GM23338 (cell line): ENCODE results near the gene MARK2. TPM values are rescaled to one million over a fixed set of nuclear protein-coding genes. Genes with fewer than 3 reads are reported as not detected.

Source experiments
- ATAC-seq: fragments of 200-7000 bp; cut with Tn5 transposase; 3 replicates; pipeline ENCODE4 v1.9.1; 2020
- DNase-seq: peaks from one replicate; pipeline ENCODE4 v3.0.0-alpha.2; 2015; ENCODE audit warnings: low spot score
- H2AFZ ChIP-seq: fragments of 200-600 bp; sonication (generic); 2 replicates; pipeline ENCODE4 v1.8.0; 2016; ENCODE audit warnings: antibody characterized with exemption, mild to moderate bottlenecking, moderate library complexity
- H3F3A ChIP-seq: fragments of 200-600 bp; sonication (generic); replicated peaks from 2 replicates; pipeline ENCODE4 v1.8.0; 2017; ENCODE audit warnings: antibody characterized with exemption, mixed run types, low read depth
- H3K27ac ChIP-seq: fragments of 200-600 bp; sonication (generic); 2 replicates; pipeline ENCODE4 v1.6.1; 2016; ENCODE audit warnings: low read depth
- H3K27me3 ChIP-seq: fragments of 200-600 bp; sonication (generic); 2 replicates; pipeline ENCODE4 v1.8.0; 2016; ENCODE audit warnings: mild to moderate bottlenecking, mixed run types, moderate library complexity; ENCODE audit not compliant: insufficient read depth
- H3K36me3 ChIP-seq: fragments of 200-600 bp; sonication (generic); 2 replicates; pipeline ENCODE4 v1.8.0; 2016; ENCODE audit warnings: mild to moderate bottlenecking; ENCODE audit not compliant: insufficient read depth
- H3K4me1 ChIP-seq: fragments of 200-600 bp; sonication (generic); 2 replicates; pipeline ENCODE4 v1.8.0; 2016; ENCODE audit warnings: mild to moderate bottlenecking, moderate library complexity; ENCODE audit not compliant: insufficient read depth
- H3K4me2 ChIP-seq: fragments of 200-600 bp; sonication (generic); 2 replicates; pipeline ENCODE4 v1.7.1; 2017; ENCODE audit warnings: mixed run types
- H3K4me3 ChIP-seq: fragments of 200-600 bp; sonication (generic); 2 replicates; pipeline ENCODE4 v1.6.1; 2016; ENCODE audit warnings: mixed run types
- H3K79me2 ChIP-seq: fragments of 200-600 bp; sonication (generic); replicated peaks from 2 replicates; pipeline ENCODE4 v1.8.0; 2017; ENCODE audit warnings: mild to moderate bottlenecking; ENCODE audit not compliant: insufficient read depth
- H3K9me2 ChIP-seq: fragments of 200-600 bp; sonication (generic); 2 replicates; pipeline ENCODE4 v1.8.0; 2017; ENCODE audit not compliant: insufficient read depth
- H4K20me1 ChIP-seq: fragments of 200-600 bp; sonication (generic); replicated peaks from 2 replicates; pipeline ENCODE4 v1.8.0; 2017; ENCODE audit warnings: mild to moderate bottlenecking; ENCODE audit not compliant: insufficient read depth
- H3K27ac Mint-ChIP-seq: 2 replicates; pipeline ENCODE4 v1.8.0; 2020; ENCODE audit warnings: inconsistent platforms, mild to moderate bottlenecking, moderate library complexity, mixed read lengths
- H3K27me3 Mint-ChIP-seq: 3 replicates; pipeline ENCODE4 v1.8.0; 2022; ENCODE audit warnings: low read depth, mild to moderate bottlenecking, moderate library complexity, mixed read lengths, inconsistent platforms; ENCODE audit not compliant: insufficient read depth, poor library complexity
- H3K36me3 Mint-ChIP-seq: 3 replicates; pipeline ENCODE4 v1.8.0; 2021; ENCODE audit warnings: low read depth, mild to moderate bottlenecking, inconsistent platforms, moderate library complexity, mixed read lengths
- H3K4me1 Mint-ChIP-seq: 3 replicates; pipeline ENCODE4 v1.8.0; 2020; ENCODE audit warnings: mild to moderate bottlenecking, inconsistent platforms, mixed read lengths
- H3K4me3 Mint-ChIP-seq: 3 replicates; pipeline ENCODE4 v1.8.0; 2021; ENCODE audit warnings: moderate library complexity, mild to moderate bottlenecking, inconsistent platforms, mixed read lengths
- H3K9me3 Mint-ChIP-seq: 3 replicates; pipeline ENCODE4 v1.8.0; 2020; ENCODE audit warnings: moderate library complexity, mild to moderate bottlenecking, inconsistent platforms, mixed read lengths
- CREB1 ChIP-seq: fragments of 250-450 bp; sonication (Bioruptor Pico); IDR thresholded peaks from 2 replicates; pipeline ENCODE4 v1.5.0; 2020; ENCODE audit warnings: low read depth, mild to moderate bottlenecking, moderate library complexity
- CTCF ChIP-seq, 2 experiments: fragments of 200-600 bp in 1 of 2; sonication (generic) in 1 of 2; conservative IDR thresholded peaks; 2 replicates each; pipeline versions ENCODE4 v1.5.1 to v1.6.1; 2016 to 2017; ENCODE audit warnings: antibody characterized with exemption in 2 of 2, low read depth in 2 of 2, mild to moderate bottlenecking in 2 of 2, moderate library complexity in 1 of 2
- ETS1 ChIP-seq: IDR thresholded peaks from 2 replicates; pipeline ENCODE4 v1.6.1; 2016; ENCODE audit warnings: antibody characterized with exemption
- EZH2 ChIP-seq: fragments of 200-600 bp; sonication (generic); IDR thresholded peaks from one replicate; pipeline ENCODE4 v1.8.0; 2017; ENCODE audit warnings: antibody characterized with exemption, mild to moderate bottlenecking, low read depth; ENCODE audit not compliant: unreplicated experiment
- EZH2phosphoT487 ChIP-seq: fragments of 200-600 bp; sonication (generic); IDR thresholded peaks from one replicate; pipeline ENCODE4 v1.8.1; 2018; ENCODE audit warnings: antibody characterized with exemption; ENCODE audit not compliant: unreplicated experiment
- JUNB ChIP-seq: IDR thresholded peaks from one replicate; pipeline ENCODE4 v1.6.1; 2016; ENCODE audit warnings: antibody characterized with exemption; ENCODE audit not compliant: unreplicated experiment
- NANOG ChIP-seq: IDR thresholded peaks from 2 replicates; pipeline ENCODE4 v1.6.1; 2016; ENCODE audit warnings: antibody characterized with exemption, borderline replicate concordance
- POLR2AphosphoS5 ChIP-seq: IDR thresholded peaks from 2 replicates; pipeline ENCODE4 v1.6.1; 2016; ENCODE audit warnings: antibody characterized with exemption, low read depth
- REST ChIP-seq: IDR thresholded peaks from one replicate; pipeline ENCODE4 v1.6.1; 2018; ENCODE audit warnings: antibody characterized with exemption; ENCODE audit not compliant: unreplicated experiment
- STAT1 ChIP-seq: IDR thresholded peaks from one replicate; pipeline ENCODE4 v1.6.1; 2016; ENCODE audit warnings: antibody characterized with exemption; ENCODE audit not compliant: unreplicated experiment
- ZNF114 ChIP-seq: fragments of 250-450 bp; sonication (Bioruptor Pico); IDR thresholded peaks from 2 replicates; pipeline ENCODE4 v1.5.0; 2020; ENCODE audit warnings: mild to moderate bottlenecking, moderate library complexity
- ZNF331 ChIP-seq: fragments of 250-450 bp; sonication (Bioruptor Pico); IDR thresholded peaks from 2 replicates; pipeline ENCODE4 v1.5.0; 2020; ENCODE audit warnings: low read depth, mild to moderate bottlenecking, moderate library complexity
- ZNF462 ChIP-seq: fragments of 250-450 bp; sonication (Bioruptor Pico); IDR thresholded peaks from 2 replicates; pipeline ENCODE4 v1.5.0; 2020; ENCODE audit warnings: mild to moderate bottlenecking, moderate library complexity
- polyA plus RNA-seq: library from polyadenylated mRNA; unstranded; fragments of >200 nt; fragmentation: Nextera tagmentation; extraction: Ambion mirVana; gene quantifications from 2 replicates; pipeline ENCODE4 v1.2.1, GENCODE V29; 2016
- total RNA-seq: library from RNA; depleted of rRNA; stranded (reverse); fragments of >200 nt; shearing (Covaris generic); gene quantifications from 2 replicates; pipeline ENCODE4 v1.2.3, GENCODE V29; 2014

Gene MARK2
- total and polyA plus RNA-seq, 2 experiments from 2014 or later = 18.7 to 42.6 TPM

- peaks cover 54% of the 10 kb centered on the region for H3K79me2 ChIP-seq
- H3K27ac Mint-ChIP-seq = no peak overlapping the region
- peaks cover 11% of the 10 kb centered on the region for H3K4me1 Mint-ChIP-seq
- H3F3A ChIP-seq = peaks cover 39% of the 10 kb centered on the region
- peaks cover 38% of the 10 kb centered on the region for H4K20me1 ChIP-seq
- no peak overlapping the region for H3K4me3 ChIP-seq
- TF ChIP-seq EZH2 (no peak), ZNF462 (no peak), ETS1 (no peak), ZNF331 (CRISPR knock-in tag) (no peak), JUNB (no peak), ZNF114 (CRISPR knock-in tag) (no peak), EZH2phosphoT487 (no peak), STAT1 (no peak), POLR2AphosphoS5 (no peak), CTCF (conservative IDR thresholded peaks at IDR 0.05; ENCODE audit: low read depth in 2 of 2) (no peak), CREB1 (CRISPR knock-in tag) (no peak), NANOG (no peak), REST (no peak)
- no peak overlapping the region for H3K4me2 ChIP-seq
- H3K36me3 Mint-ChIP-seq = peaks cover 9% of the 10 kb centered on the region
- no peak for ATAC-seq
- no peaks in the 10 kb centered on the region for H3K9me3 Mint-ChIP-seq
- peaks cover 8% of the 10 kb centered on the region for H3K4me1 ChIP-seq
- no peak overlapping the region for H3K27ac ChIP-seq
- no peak for DNase-seq
- H3K27me3 Mint-ChIP-seq = peaks cover 18% of the 10 kb centered on the region
- no peaks in the 10 kb centered on the region for H3K27me3 ChIP-seq
- peaks cover 9% of the 10 kb centered on the region for H3K36me3 ChIP-seq
- H2AFZ ChIP-seq = no peak overlapping the region
- H3K9me2 ChIP-seq = no peaks in the 10 kb centered on the region
- H3K4me3 Mint-ChIP-seq = no peak overlapping the region
These were observed 103.0 kb downstream of the MARK2 start for GRCh38 chr11:63941901-63942300.
